GM18873 (cell line): Measurements from ENCODE around the gene FES.
"Not testable (repeated sequence)": the region's sequence is repeated elsewhere in the genome, so short reads cannot be mapped to it uniquely, and the experiment has no call there.

ENCODE experiments used
- ATAC-seq: cut with Tn5 transposase; IDR thresholded peaks from one replicate; pipeline ENCODE4 v1.9.1; 2021; ENCODE audit warnings: mild to moderate bottlenecking, moderate library complexity, moderate number of reproducible peaks; ENCODE audit not compliant: unreplicated experiment, low FRiP score

Gene FES

GRCh38 chr15:90924375-90924774 is 40.1 kb downstream of the FES start:
- ATAC-seq, result peak; percentile 62

DNA sequence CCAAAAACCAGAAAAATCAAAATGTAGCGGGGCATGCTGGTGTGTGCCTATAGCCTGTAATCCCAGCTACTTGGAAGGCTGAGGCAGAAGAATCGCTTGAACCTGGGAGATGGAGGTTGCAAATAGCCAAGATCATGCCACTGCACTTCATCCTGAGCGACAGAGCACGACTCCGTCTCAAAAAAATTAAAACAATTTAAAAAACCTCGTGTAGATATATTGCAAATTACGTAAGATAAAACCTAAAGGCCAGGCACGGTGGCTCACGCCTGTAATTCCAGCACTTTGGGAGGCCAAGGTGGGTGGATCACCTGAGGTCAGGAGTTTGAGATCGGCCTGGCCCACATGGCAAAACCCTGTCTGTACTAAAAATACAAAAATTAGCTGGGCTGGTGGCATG is 42.5 kb downstream of the FES start:
- ATAC-seq, result not testable (repeated sequence)

DNA sequence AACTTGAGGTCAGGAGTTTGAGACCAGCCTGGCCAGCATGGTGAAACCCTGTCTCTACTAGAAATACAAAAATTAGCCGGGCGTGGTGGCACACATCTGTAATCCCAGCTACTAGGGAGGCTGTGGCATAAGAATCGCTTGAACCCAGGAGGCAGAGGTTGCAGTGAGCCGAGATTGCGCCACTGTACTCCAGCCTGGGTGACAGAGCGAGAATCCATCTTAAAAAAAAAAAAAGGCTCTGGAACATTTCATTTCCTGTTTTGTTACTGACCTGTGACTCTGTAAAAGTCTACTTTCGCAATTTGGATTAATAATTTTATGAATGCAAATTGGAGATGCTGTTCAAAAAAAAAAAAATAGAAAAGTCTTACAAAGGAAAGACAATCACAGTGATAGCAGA is 43.8 kb downstream of the FES start:
- ATAC-seq, result not testable (repeated sequence)

DNA sequence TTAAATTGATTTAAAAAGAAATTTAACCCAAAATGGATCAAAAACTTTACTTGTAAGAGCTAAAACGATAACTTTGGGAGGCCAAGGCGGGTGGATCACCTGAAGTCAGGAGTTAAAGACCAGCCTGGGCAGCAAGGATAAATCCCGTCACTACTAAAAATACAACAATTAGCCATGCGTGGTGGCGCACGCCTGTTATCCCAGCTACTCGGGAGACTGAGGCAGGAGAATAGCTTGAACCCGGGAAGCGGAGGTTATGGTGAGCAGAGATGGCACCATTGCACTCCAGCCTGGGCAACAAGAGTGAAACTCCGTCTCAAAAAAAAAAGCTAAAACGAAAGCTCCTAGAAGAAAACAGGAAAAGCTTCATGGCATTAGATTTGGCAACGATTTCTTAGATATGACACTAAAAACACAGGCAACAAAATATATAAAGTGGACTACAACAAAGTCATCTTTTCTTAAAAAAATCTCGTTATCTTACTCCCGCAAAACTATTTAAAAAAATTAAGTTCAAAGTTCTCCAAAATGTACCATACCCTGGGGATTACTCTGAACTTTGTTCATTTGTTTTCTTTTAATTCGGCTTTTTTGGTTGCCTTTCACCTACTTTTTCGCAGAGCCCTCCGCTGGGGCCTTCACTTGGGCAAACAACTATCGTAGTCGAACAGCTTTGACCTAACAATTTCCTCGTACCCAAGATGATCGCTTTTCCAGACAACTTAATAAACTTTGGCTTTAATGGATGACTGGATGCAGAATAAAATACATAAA is 45.1 kb downstream of the FES start:
- ATAC-seq, result no peak

GRCh38 chr15:90930861-90931574 is 46.7 kb downstream of the FES start:
- ATAC-seq, result no peak

DNA sequence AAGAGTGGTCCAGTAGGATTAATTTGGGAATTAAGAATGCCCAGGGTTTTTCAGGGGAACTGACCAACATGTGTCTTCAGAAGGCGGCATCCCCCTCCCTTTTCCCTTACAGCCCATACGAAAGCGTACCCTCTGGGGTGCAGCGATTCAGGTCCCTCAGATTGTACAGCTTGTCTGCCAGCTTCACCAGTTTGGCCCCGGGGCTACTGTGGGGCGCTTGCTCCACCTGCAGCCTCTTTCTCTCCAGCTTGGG is 47.2 kb downstream of the FES start:
- ATAC-seq, result no peak

DNA sequence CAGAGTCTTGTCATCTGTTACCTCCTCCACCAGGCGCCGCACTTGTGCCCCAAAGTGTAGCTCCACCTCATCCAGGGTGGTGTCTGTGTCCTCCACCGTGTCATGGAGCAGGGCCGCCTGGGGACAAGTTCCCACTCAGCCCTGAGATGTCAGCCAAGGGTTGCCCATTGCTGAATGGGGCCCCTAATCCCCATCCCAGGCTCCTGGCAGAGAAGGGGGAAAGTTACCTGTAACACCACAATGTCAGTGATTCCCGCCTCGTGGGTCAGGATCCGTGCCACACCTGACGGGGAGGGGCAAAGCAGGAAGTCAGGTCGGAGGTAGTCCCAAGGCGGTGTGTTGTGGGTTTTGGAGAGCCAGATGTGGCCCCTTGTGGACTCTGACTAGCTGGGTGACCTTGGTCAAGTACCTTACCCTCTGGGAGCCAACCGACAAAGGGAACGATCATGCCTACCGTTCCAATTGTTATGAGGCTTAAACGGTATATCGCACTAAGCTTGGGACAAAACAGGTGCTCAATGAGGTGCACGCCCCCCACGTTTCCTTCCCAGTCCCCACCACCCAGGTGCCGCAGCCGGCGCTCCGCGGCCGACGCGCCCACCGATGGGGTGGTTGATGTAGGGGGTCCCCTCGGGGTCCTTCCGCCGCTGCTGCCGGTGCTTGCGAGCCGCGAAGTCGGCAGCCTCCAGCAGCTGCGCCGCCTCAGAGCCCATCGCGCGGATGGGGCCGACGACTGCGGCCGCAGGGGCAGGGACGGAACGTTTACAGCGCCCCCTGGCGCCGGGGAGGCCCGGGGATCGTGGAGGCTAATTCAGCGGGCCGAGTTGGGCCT is 47.7 kb downstream of the FES start, which contains the start of gene HDDC3:
HDDC3 (minus strand) TSS at position 722 of the 832 bp plus-strand sequence; CDS start at position 713, 9 bp downstream.
- ATAC-seq, result peak; percentile 48

GRCh38 chr15:90932660-90932991 is 48.3 kb downstream of the FES start:
- no peak for ATAC-seq

- ATAC-seq, result no peak
Measured at GRCh38 chr15:90933301-90933700, 49.0 kb downstream of the FES start.

GRCh38 chr15:90934256-90934948 is 50.1 kb downstream of the FES start:
- ATAC-seq, result no peak

- ATAC-seq, result peak; percentile 41
Measured at GRCh38 chr15:90934949-90935751, 50.8 kb downstream of the FES start, which contains the start of gene UNC45A. UNC45A (plus strand) TSS chr15:90935285; CDS start chr15:90935325, 40 bp downstream.

DNA sequence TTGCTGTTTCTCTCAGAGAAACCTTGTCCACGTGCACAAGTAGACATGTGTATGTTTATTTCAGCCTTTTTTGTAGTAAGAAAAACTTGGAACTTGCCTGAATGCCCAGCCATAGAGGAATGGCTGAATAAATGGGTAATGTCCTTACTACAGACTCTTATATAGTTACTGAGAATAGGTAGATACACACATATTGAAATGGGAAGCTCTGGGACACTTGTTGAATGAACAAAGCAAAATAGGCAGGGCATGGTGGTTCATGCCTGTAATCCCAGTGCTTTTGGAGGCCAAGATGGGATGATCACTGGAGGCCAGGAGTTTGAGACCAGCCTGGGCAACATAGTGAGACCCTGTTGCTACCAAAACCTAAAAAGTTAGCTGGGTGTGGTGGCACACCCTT is 52.5 kb downstream of the FES start:
- no peak for ATAC-seq

- ATAC-seq, result no peak
Measured at GRCh38 chr15:90938261-90938660, 54.0 kb downstream of the FES start.

DNA sequence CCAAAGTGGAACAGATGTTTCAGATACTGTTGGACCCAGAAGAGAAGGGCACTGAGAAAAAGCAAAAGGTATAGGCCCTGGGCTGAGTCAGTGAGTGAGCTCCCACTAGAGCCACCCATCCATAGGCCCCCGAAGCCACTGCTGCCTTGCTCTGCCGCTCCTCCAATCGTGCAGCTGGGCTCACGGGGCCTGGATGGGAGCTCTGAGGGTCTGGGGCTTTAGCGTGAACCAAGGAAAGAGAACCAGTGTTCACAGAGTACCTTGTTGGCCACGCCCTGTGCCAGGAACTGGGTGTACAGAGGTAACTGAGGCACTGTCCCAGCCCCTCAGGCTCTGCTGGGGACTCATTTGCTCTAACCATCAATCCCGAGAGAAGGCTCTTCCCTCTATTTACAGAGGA is 55.5 kb downstream of the FES start:
- no peak for ATAC-seq

DNA sequence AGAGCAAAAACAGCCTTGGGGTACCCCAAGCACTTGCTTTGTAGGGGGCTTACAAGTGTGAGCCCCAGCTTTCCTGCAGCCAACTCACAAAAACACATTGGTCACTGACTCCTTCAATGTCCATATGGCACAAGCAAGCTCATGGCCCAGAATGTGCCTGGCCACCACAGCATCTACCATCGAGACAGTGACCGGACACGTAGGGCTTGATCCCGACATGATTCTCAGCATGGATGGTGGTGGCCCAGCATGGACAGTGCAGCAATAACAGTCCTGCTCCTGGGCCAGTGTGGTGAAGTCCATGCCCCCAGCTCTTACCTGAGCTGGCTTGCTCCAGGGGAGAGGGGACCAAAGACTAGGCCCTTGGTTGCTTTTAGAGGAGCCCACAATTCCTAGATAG is 56.7 kb downstream of the FES start:
- ATAC-seq, result no peak

DNA sequence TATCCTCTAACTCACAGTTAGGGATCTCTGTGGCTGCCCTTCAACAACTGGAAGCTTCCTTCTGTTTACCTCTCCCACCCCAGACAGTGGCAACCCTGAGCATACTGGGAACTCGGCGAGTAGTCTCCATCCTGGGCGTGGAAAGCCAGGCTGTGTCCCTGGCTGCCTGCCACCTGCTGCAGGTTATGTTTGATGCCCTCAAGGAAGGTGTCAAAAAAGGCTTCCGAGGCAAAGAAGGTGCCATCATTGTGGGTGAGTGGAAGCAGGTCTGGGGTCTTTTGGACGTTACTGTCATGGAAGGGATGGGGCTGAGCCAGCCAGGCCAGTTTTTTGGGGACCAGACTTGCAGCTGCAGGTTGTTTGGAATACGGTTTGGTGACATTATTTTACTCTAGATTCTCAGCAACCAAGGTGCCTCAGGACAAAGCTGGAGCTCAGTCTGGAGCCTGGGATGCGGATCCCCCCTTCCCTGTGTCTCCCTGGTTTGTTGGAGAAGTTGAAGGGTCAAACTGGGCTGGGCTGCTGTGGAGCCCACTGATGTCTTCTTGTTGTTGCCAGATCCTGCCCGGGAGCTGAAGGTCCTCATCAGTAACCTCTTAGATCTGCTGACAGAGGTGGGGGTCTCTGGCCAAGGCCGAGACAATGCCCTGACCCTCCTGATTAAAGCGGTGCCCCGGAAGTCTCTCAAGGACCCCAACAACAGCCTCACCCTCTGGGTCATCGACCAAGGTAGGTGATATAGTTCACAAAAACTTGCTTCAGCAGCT is 58.2 kb downstream of the FES start:
- ATAC-seq, result no peak

GRCh38 chr15:90945091-90945490 is 60.8 kb downstream of the FES start:
- ATAC-seq, result no peak
